Neuronal stem cell (in vitro differentiated cells): Measurements from ENCODE around the gene ZFYVE28.
"Not testable (repeated sequence)": the region's sequence is repeated elsewhere in the genome, so short reads cannot be mapped to it uniquely, and the experiment has no call there.

ENCODE experiments used
- DNase-seq: peaks from one replicate; pipeline ENCODE4 v3.0.0-alpha.2; 2013; ENCODE audit warnings: low spot score
- H2AFZ ChIP-seq: one replicate; pipeline ENCODE4 v1.6.1; 2013; ENCODE audit warnings: mild to moderate bottlenecking, low read length, inconsistent platforms
- H2AK5ac ChIP-seq: 2 replicates; pipeline ENCODE4 v1.6.1; 2013; ENCODE audit warnings: low read depth, mild to moderate bottlenecking, inconsistent platforms, low read length, moderate library complexity, mixed read lengths
- H2BK120ac ChIP-seq: 2 replicates; pipeline ENCODE4 v1.6.1; 2013; ENCODE audit warnings: low read depth, mild to moderate bottlenecking, inconsistent platforms, low read length, moderate library complexity, mixed read lengths
- H2BK12ac ChIP-seq: one replicate; pipeline ENCODE4 v1.6.1; 2013; ENCODE audit warnings: low read length, inconsistent platforms
- H2BK15ac ChIP-seq: 2 replicates; pipeline ENCODE4 v1.6.1; 2013; ENCODE audit warnings: mild to moderate bottlenecking, low read length, inconsistent platforms, mixed read lengths
- H2BK5ac ChIP-seq: one replicate; pipeline ENCODE4 v1.6.1; 2013; ENCODE audit warnings: inconsistent platforms, mild to moderate bottlenecking, low read length, moderate library complexity
- H3K14ac ChIP-seq: one replicate; pipeline ENCODE4 v1.6.1; 2013; ENCODE audit warnings: low read length, inconsistent platforms
- H3K18ac ChIP-seq: 2 replicates; pipeline ENCODE4 v1.6.1; 2013; ENCODE audit warnings: low read length, inconsistent platforms
- H3K23ac ChIP-seq: 2 replicates; pipeline ENCODE4 v1.6.1; 2013; ENCODE audit warnings: low read depth, mild to moderate bottlenecking, mixed read lengths, low read length, inconsistent platforms; ENCODE audit not compliant: poor library complexity
- H3K27ac ChIP-seq: replicated peaks from 3 replicates; pipeline ENCODE4 v1.5.1; 2013; ENCODE audit warnings: low read length, inconsistent platforms
- H3K27me3 ChIP-seq, 3 experiments: 2 replicates each; pipeline ENCODE4 v1.6.1; 2013; ENCODE audit warnings: low read length in 3 of 3, mild to moderate bottlenecking in 2 of 3, inconsistent platforms in 1 of 3, low read depth in 1 of 3, mixed read lengths in 1 of 3, moderate library complexity in 1 of 3; ENCODE audit not compliant: control insufficient read depth in 3 of 3, insufficient read depth in 3 of 3
- H3K36me3 ChIP-seq, 2 donors: replicated peaks in 1 of 2; 2 replicates each; pipeline ENCODE4 v1.6.1; 2013; ENCODE audit warnings: low read length in 2 of 2; ENCODE audit not compliant: control insufficient read depth in 2 of 2, insufficient read depth in 2 of 2
- H3K4ac ChIP-seq: 2 replicates; pipeline ENCODE4 v1.6.1; 2013; ENCODE audit warnings: inconsistent platforms, mild to moderate bottlenecking, low read length, moderate library complexity
- H3K4me1 ChIP-seq, 2 donors: 1 replicate in 1 of 2; 2 replicates in 1 of 2; pipeline ENCODE4 v1.6.1; 2013; ENCODE audit warnings: low read length in 2 of 2, low read depth in 1 of 2; ENCODE audit not compliant: control insufficient read depth in 2 of 2, insufficient read depth in 1 of 2
- H3K4me2 ChIP-seq: one replicate; pipeline ENCODE4 v1.6.1; 2013; ENCODE audit warnings: mild to moderate bottlenecking, low read length, inconsistent platforms; ENCODE audit not compliant: insufficient read depth, poor library complexity, severe bottlenecking
- H3K4me3 ChIP-seq, 2 donors: 2 replicates each; pipeline ENCODE4 v1.5.1; 2013; ENCODE audit warnings: low read length in 2 of 2, mild to moderate bottlenecking in 2 of 2, inconsistent platforms in 1 of 2, moderate library complexity in 1 of 2
- H3K79me1 ChIP-seq: one replicate; pipeline ENCODE4 v1.6.1; 2013; ENCODE audit warnings: low read depth, mild to moderate bottlenecking, inconsistent platforms, low read length, moderate library complexity
- H3K9ac ChIP-seq: one replicate; pipeline ENCODE4 v1.6.1; 2013; ENCODE audit warnings: mild to moderate bottlenecking, low read depth, low read length, inconsistent platforms; ENCODE audit not compliant: poor library complexity
- H3K9me3 ChIP-seq, 2 donors: replicated peaks in 1 of 2; 2 replicates each; pipeline versions ENCODE3 to v1.6.1; 2013; ENCODE audit warnings: low read length in 2 of 2, mild to moderate bottlenecking in 2 of 2, inconsistent platforms in 1 of 2, low read depth in 1 of 2, mixed read lengths in 1 of 2, moderate library complexity in 1 of 2; ENCODE audit not compliant: control insufficient read depth in 2 of 2, insufficient read depth in 1 of 2
- H4K8ac ChIP-seq: one replicate; pipeline ENCODE4 v1.6.1; 2013; ENCODE audit warnings: low read depth, mild to moderate bottlenecking, inconsistent platforms, low read length, moderate library complexity
- H4K91ac ChIP-seq: one replicate; pipeline ENCODE4 v1.6.1; 2013; ENCODE audit warnings: low read length, low read depth, mild to moderate bottlenecking, inconsistent platforms; ENCODE audit not compliant: poor library complexity
- WGBS, 2 donors: extraction: QIAGEN DNeasy Blood & Tissue Kit; methylation state at CpG; one replicate each; pipeline ENCODE4 v1.1.7; 2013; ENCODE audit warnings: missing lambda C conversion rate in 2 of 2, mixed read lengths in 1 of 2; ENCODE audit not compliant: insufficient read length in 2 of 2, insufficient replicate concordance in 1 of 2; ENCODE audit errors: extremely low coverage in 2 of 2; 5-methylcytosine and 5-hydroxymethylcytosine counted together

ZFYVE28 gene

GRCh38 chr4:2380589-2380988 is 37.9 kb downstream of the ZFYVE28 start:
- not testable (repeated sequence) for H2BK12ac ChIP-seq, H2BK5ac ChIP-seq, H3K4me1 ChIP-seq, H3K14ac ChIP-seq, H4K8ac ChIP-seq, H3K27ac ChIP-seq, H3K4ac ChIP-seq, DNase-seq, H3K23ac ChIP-seq, H2AFZ ChIP-seq, H3K9me3 ChIP-seq, H2AK5ac ChIP-seq, H3K4me2 ChIP-seq, H4K91ac ChIP-seq, H3K79me1 ChIP-seq, H2BK120ac ChIP-seq, H3K18ac ChIP-seq, H2BK15ac ChIP-seq, H3K36me3 ChIP-seq, H3K4me3 ChIP-seq, H3K9ac ChIP-seq
- peaks cover 0 to 23% (median 0%) of the 10 kb centered on the region in 3 experiments for H3K27me3 ChIP-seq
- no CpG with 5 or more reads among the region's 6 CpGs for WGBS, 2 donors

DNA sequence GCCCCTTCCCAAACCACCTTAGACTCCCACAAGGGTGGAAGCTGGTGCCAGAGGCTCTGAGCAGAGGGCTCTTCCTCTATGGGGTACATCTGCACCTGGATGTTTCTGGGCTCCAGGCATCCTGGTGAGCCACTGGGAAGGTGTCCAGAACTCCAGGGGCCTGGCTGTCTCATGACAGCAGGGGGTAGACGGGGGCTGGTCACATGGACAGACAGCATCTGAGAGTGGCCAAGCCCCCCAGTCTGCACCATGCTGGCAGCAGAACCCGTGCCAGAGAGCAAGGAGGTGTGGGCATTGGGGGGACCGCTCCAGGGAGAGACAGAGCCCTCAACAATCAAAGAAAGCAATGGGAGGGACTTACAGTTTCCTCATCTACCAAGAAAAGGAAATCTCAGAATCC is 39.5 kb downstream of the ZFYVE28 start:
- H3K27me3 ChIP-seq: peaks cover 0 to 12% (median 0%) of the 10 kb centered on the region in 3 experiments
- peak overlapping the region in 1 of 2 donors; percentile 20 for H3K4me3 ChIP-seq
- H3K36me3 ChIP-seq: no peaks in the 10 kb centered on the region
- H3K79me1 ChIP-seq: peaks cover 2% of the 10 kb centered on the region
- no CpG with 5 or more reads among the region's 3 CpGs for WGBS, 2 donors
- H3K18ac ChIP-seq: no peak overlapping the region
- H3K9ac ChIP-seq: no peak overlapping the region
- peaks cover under 1 to 1% of the 10 kb centered on the region in 2 donors for H3K9me3 ChIP-seq
- no peak overlapping the region for H2BK120ac ChIP-seq
- no peak overlapping the region for H3K23ac ChIP-seq
- no peak overlapping the region for H4K8ac ChIP-seq
- H2BK15ac ChIP-seq: no peak overlapping the region
- H4K91ac ChIP-seq: no peak overlapping the region
- H3K4me1 ChIP-seq: peaks cover 0 to 2% of the 10 kb centered on the region in 2 donors
- no peak overlapping the region for H3K27ac ChIP-seq
- H2BK5ac ChIP-seq: peak overlapping the region; percentile 87
- no peak overlapping the region for H3K4me2 ChIP-seq
- H2BK12ac ChIP-seq: peak overlapping the region; percentile 31
- no peak overlapping the region for H2AFZ ChIP-seq
- H2AK5ac ChIP-seq: no peak overlapping the region
- no peak overlapping the region for H3K4ac ChIP-seq
- DNase-seq: no peak
- no peak overlapping the region for H3K14ac ChIP-seq

DNA sequence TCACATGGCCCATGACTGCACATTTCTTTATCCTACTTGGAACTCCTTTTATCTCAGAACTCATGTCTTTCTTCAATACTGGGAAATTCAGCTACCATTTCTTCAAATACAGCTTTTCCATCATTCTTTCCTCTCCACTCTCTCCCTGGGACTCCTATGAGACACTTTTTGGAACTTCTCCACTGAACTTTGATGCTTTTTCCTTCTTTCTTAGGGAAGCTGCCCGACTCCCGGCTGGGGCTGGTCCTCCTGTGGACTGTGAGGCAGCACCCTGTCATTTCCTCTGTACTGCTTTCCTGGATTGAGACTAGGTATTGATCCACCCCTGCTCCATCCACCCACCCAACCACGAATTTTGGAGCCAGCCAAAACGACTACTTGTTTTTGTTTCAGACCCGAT is 40.0 kb downstream of the ZFYVE28 start:
- H2BK120ac ChIP-seq: no peak overlapping the region
- H3K36me3 ChIP-seq: no peaks in the 10 kb centered on the region
- no peak overlapping the region for H3K4ac ChIP-seq
- no peak overlapping the region for H3K23ac ChIP-seq
- H3K9ac ChIP-seq: no peak overlapping the region
- no peak overlapping the region for H2AFZ ChIP-seq
- no peak overlapping the region for H3K27ac ChIP-seq
- H3K4me2 ChIP-seq: no peak overlapping the region
- H3K14ac ChIP-seq: no peak overlapping the region
- H3K4me3 ChIP-seq: no peak overlapping the region
- no peak overlapping the region for H2BK5ac ChIP-seq
- H3K9me3 ChIP-seq: peaks cover 3 to 5% of the 10 kb centered on the region in 2 donors
- no peak overlapping the region for H2BK12ac ChIP-seq
- no peak for DNase-seq
- no peak overlapping the region for H4K8ac ChIP-seq
- H2AK5ac ChIP-seq: no peak overlapping the region
- no peak overlapping the region for H2BK15ac ChIP-seq
- H3K27me3 ChIP-seq: peaks cover 0 to 7% (median 0%) of the 10 kb centered on the region in 3 experiments
- no CpG with 5 or more reads among the region's 5 CpGs for WGBS, 2 donors
- peaks cover 0 to 2% of the 10 kb centered on the region in 2 donors for H3K4me1 ChIP-seq
- H3K79me1 ChIP-seq: peaks cover 2% of the 10 kb centered on the region
- no peak overlapping the region for H4K91ac ChIP-seq
- H3K18ac ChIP-seq: no peak overlapping the region

DNA sequence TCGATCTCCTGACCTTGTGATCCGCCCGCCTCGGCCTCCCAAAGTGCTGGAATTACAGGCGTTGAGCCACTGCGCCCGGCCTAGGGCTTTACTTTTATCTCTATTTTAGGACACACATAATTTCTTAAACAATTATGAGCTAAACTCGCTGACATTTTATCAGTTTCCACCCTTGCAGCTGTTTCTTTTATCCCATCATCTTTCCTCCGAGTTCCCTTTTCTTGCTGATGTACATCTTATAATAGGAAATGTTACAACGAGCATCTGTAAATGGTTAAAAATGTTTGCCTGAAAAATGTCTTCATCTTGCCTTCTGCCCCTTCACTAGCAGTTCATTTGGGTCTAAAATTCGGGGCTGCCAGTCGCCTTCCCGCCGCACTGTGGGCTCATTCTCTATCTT is 41.2 kb downstream of the ZFYVE28 start:
- Histone ChIP-seq H3K4ac (no peak overlapping the region), H3K4me2 (no peak overlapping the region), H3K36me3 (no peaks in the 10 kb centered on the region), H2BK5ac (no peak overlapping the region), H2AK5ac (no peak overlapping the region), H3K27me3 (peaks cover 0 to 5% (median 0%) of the 10 kb centered on the region in 3 experiments), H2BK120ac (no peak overlapping the region), H3K23ac (no peak overlapping the region), H3K4me3 (no peak overlapping the region), H3K4me1 (peaks cover 0 to 2% of the 10 kb centered on the region in 2 donors), H4K8ac (no peak overlapping the region), H2AFZ (no peak overlapping the region), H3K27ac (no peak overlapping the region), H3K18ac (no peak overlapping the region), H2BK12ac (no peak overlapping the region), H3K9me3 (peaks cover 3 to 7% of the 10 kb centered on the region in 2 donors), H2BK15ac (no peak overlapping the region), H3K14ac (no peak overlapping the region), H4K91ac (no peak overlapping the region), H3K79me1 (peaks cover 2% of the 10 kb centered on the region), H3K9ac (no peak overlapping the region)
- no peak for DNase-seq
- no CpG with 5 or more reads among the region's 14 CpGs for WGBS, 2 donors
